ENCODE data around the gene DMTF1.
"Not testable (repeated sequence)": the region's sequence is repeated elsewhere in the genome, so short reads cannot be mapped to it uniquely, and the experiment has no call there.

- TF ChIP-seq POLR2AphosphoS5, POLR2A (IDR thresholded peaks at IDR 0.05): not testable (repeated sequence)
- TF ChIP-seq, protein P1, sequence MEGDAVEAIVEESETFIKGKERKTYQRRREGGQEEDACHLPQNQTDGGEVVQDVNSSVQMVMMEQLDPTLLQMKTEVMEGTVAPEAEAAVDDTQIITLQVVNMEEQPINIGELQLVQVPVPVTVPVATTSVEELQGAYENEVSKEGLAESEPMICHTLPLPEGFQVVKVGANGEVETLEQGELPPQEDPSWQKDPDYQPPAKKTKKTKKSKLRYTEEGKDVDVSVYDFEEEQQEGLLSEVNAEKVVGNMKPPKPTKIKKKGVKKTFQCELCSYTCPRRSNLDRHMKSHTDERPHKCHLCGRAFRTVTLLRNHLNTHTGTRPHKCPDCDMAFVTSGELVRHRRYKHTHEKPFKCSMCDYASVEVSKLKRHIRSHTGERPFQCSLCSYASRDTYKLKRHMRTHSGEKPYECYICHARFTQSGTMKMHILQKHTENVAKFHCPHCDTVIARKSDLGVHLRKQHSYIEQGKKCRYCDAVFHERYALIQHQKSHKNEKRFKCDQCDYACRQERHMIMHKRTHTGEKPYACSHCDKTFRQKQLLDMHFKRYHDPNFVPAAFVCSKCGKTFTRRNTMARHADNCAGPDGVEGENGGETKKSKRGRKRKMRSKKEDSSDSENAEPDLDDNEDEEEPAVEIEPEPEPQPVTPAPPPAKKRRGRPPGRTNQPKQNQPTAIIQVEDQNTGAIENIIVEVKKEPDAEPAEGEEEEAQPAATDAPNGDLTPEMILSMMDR (IDR thresholded peaks at IDR 0.05) = not testable (repeated sequence)
Measured at GRCh38 chr7:87245671-87246070, 93.4 kb downstream of the DMTF1 start.
